Glomerular visceral epithelial cell (primary cell): Measurements from ENCODE around the gene BTBD19.
"Not testable (repeated sequence)": the region's sequence is repeated elsewhere in the genome, so short reads cannot be mapped to it uniquely, and the experiment has no call there.

Experiments used
- DNase-seq: peaks from one replicate; pipeline ENCODE4 v3.0.0-alpha.2; 2016; ENCODE audit errors: extremely low spot score

The BTBD19 gene

GRCh38 chr1:44828003-44828651, 19.8 kb downstream of the BTBD19 start:
- no peak for DNase-seq

- DNase-seq: no peak
Measured at GRCh38 chr1:44828841-44829440, 20.6 kb downstream of the BTBD19 start.

- no peak for DNase-seq
Measured at GRCh38 chr1:44829506-44830384, 21.4 kb downstream of the BTBD19 start.

- DNase-seq: no peak
Measured at GRCh38 chr1:44830900-44831304, 22.6 kb downstream of the BTBD19 start.

GRCh38 chr1:44831516-44831915, 23.2 kb downstream of the BTBD19 start:
- DNase-seq: no peak

DNA sequence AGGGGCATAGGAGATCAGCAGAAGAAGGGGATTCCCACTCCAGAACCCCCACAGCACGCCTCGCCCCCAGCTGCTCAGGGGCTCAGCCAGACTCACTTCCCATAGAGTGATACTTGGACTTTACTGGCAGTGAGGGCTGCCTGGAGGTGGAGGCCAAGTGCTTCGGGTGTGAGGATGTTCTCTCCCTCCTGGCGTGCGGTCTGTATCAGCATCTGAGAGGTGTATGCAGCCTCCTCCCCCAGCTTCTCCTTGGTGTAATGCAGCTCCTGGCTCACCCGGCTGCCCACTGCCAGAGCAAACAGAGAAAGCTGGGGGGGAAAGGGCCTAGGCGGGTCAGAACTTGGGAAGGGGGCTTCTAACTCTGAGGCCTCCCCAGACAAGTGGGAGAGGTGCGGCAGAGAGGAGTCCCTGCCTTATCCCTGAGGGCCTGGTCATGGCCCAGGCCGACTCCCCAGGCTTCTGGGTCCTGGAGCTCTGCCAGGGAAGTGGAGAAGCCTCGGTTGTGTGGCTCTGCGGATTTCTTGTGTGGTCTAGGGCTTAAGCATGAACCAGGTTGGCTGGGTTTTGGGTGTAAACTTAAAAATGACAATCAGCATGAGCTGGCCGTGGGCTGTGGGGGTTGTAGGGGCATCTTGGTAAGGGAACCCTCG, 23.9 kb downstream of the BTBD19 start:
- no peak for DNase-seq

GRCh38 chr1:44834328-44834727, 26.0 kb downstream of the BTBD19 start:
- no peak for DNase-seq

DNA sequence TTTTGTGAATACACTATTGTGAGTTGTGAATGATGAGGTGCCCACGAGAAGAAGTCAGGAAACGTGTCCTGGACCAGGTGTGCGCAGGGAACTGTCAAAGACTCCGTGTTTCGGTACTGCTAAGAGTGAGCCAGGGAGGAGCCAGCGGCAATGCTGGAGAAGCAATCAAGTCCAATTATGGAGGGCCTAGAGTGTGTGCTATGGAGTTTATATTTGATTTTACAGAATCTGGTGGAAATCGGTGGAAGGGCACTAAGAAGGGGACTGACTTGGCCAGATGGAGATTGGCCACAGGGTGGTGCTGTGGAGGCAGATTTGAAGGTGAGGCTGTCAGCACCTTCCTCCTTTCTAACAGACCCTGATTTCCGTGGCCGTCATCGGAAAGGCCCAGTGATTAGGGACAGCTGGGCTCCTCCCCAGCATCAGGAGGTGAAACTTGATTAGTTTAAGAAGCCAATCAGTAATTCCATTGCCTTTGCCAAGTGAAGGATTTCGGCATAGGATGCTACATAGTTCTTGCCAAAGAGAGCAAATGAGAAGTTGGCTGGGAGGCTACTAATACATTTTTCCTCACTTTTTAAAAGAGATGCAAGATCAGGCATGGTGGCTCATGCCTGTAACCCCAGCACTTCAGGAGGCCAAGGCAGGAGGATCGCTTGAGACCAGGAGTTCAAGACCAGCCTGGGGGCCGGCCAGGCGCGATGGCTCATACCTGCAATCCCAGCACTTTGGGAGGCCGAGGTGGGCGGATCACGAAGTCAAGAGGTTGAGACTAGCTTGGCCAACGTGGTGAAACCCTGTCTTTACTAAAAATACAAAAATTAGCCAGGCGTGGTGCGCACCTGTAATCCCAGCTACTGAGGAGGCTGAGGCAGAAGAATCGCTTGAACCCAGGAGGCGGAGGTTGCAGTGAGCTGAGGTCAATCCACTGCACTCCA, 27.7 kb downstream of the BTBD19 start:
- peak; percentile 78 for DNase-seq

GRCh38 chr1:44838294-44838693, 30.0 kb downstream of the BTBD19 start:
- not testable (repeated sequence) for DNase-seq

GRCh38 chr1:44839576-44839975, 31.3 kb downstream of the BTBD19 start:
- no peak for DNase-seq

DNA sequence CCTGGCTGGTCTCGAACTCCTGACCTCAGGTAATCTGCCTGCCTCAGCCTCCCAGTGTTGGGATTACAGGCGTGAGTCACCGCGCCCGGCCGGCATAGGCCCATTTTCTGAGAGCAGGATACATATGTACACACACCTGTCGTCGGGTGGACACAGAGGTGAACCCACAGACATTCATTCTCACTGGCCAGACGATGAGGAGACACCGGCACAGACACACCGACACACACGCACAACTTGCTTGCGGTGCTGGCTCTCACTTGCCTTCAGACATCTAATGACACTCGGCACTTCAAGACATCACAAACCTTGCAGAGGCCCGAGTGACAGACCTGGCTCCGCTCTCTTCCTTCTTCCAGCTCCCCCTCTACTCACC, 34.2 kb downstream of the BTBD19 start:
- DNase-seq: no peak

DNA sequence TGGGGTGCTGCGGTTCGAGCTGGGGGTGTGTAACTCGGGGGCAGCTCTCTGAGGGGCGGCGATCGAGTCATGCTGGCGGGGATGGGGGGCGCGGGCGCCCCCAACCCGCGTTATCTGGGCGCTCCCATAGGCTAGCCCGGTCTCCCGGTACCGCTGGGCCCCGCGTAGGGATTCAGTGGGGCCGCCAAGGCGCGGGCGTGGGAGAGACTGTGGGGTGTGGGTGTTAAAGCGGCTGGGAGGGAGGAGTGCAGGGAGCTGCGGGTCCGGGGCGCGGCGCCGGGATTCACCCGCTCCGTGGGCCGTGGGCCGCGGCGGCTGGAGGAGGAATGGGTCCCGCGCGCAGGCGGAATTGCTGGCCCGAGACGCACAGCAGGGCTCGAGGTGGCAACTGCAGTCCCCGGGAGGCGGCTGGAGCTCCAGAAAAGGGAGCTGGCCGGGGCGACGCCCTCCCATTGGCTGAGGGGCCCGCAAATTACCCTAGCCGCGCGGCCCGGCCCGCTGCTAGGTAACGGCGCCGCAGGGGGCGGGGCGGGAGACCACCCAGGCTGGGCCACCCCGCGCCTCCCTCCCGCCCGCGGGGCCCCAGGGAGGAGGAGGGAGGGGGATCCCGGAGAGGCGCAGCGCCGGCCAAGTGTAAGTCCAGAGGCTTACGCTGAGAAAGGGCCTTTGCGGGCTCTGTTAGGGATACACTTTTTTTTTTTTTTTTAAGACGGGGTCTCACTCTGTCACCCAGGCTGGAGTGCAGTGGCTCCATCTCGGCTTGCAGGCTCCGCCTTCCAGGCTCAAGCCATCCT, 34.7 kb downstream of the BTBD19 start, which contains the start of gene PTCH2:
PTCH2 (minus strand) TSS at position 392 of the 794 bp plus-strand sequence; CDS start at position 71, 321 bp downstream.
- DNase-seq: peak; percentile 75

DNA sequence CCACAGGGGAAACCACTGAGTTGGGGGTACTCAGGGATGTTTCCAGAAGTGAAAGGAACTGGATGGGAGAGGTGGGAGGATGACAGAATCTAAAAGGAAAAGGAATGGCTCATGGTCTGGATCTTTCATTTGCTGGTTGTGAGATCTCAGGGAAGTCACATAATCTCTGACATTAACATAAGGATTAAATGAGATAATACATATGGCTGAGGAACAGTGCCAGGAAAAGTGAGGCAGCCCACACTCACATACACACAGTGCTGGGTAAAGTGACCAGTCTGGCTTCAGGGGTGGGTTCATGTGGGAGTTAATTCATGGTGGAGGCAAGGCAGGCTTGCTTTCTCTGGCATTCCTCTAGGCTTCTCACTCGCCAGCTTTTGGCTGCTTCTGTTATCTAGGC, 38.7 kb downstream of the BTBD19 start:
- DNase-seq: no peak

DNA sequence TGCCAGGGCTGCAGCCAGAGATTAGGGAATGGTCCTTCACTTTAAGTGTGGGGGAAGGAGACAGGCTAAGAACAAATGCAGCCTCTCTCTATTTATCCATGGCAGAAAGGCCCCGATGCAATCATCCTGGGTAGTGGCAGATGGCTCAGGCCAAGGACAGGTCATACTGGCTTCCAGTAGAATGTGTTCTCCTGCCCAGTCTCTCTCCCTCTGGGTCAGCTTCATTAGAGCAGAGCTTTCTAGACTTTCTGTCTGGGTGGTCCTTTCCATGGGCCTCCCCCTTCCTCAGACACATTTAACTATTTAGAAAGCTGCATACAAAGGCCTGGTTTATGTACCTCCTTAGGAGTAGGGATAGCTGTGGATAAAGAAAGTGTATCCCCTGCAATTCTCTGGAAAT, 39.5 kb downstream of the BTBD19 start:
- no peak for DNase-seq

DNA sequence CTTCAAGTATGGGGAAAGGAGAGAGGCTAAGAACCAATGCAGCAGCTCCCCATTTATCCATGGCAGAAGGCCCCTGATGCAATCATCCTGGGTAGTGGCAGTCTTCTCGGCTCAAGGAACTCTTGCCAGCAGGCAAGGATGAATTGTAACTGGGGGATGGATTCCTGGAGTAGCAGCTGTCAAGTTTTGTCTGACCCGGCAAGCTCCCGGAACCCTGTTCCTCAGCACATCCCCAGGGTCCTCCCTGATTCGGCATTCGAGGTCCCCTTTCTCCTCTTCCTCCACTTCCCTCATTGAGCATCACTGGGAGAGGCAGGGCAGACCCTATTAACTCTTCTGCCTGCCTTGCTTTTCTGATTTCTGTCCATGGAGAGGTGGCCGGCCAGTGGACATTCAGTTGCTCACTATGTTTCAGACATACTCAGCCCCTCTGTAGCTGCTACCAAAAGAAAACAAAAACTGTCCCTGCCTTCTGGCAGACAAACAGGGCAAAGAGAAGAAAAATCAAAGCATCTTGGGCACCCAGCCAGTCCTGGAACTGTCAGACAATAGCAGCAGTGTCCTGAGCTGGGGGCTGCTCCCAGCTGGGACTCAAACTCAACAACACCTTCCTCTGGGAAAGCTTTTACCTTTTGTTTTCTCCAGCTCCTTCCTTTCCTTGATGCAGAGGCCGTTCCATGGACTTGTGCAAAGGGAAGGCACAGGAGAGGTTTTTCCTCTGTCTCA, 40.3 kb downstream of the BTBD19 start:
- DNase-seq: no peak

GRCh38 chr1:44849575-44850132, 41.3 kb downstream of the BTBD19 start:
- no peak for DNase-seq

GRCh38 chr1:44851308-44851707, 43.0 kb downstream of the BTBD19 start:
- no peak for DNase-seq

GRCh38 chr1:44853201-44853600, 44.9 kb downstream of the BTBD19 start:
- DNase-seq: no peak

DNA sequence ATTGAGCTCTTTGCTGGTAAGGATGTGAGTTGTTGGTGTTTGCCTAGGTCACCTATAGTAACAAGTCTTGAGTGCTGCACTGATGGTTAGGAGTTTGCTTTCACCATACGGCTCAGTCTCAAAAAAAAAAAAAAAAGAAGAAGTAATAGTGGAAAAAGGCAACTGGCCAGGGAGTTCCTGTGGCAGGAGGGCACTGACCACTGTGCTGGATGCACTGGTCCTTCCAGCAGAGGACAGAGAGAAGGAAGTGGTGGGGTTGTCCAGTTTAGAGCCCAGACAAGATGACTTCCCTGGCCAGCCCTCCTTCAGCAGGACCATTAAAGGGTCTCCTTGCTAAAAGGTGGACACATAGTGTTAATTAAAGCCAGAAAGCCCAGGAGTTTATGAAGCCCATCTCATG, 46.6 kb downstream of the BTBD19 start:
- DNase-seq: no peak
